Regular cardiac myocyte (primary cell): ENCODE data around the gene ABCA2. TPM values are rescaled to one million over a fixed set of nuclear protein-coding genes. Genes with fewer than 3 reads are reported as not detected.

Experiments
- total RNA-seq: library from RNA; depleted of rRNA; stranded (reverse); fragments of >200 nt; gene quantifications from 2 replicates; pipeline ENCODE4 v1.2.3, GENCODE V29; 2014

Gene ABCA2
- total RNA-seq, 1 donor from 2014 or later, result 20.3 TPM

Other genes with a start within 250 kb of the ABCA2 start
- gene TMEM141, start 236.9 kb downstream of the ABCA2 start, total RNA-seq, result 84.2 and 95.0 TPM in 2 replicates
- gene CCDC183, start 231.9 kb downstream of the ABCA2 start, total RNA-seq, result under 0.01 and 0.28 TPM in 2 replicates
- gene RABL6, start 220.3 kb downstream of the ABCA2 start, total RNA-seq, result 41.4 and 79.9 TPM in 2 replicates
- gene AJM1, start 185.8 kb downstream of the ABCA2 start, total RNA-seq, result 1.5 and 6.8 TPM in 2 replicates
- gene PHPT1, start 178.8 kb downstream of the ABCA2 start, total RNA-seq, result 96.0 and 110 TPM in 2 replicates
- gene MAMDC4, start 175.9 kb downstream of the ABCA2 start, total RNA-seq, result 3.3 and 9.6 TPM in 2 replicates
- 297 and 393 TPM in 2 replicates for gene EDF1, start 161.9 kb downstream of the ABCA2 start, total RNA-seq
- gene TRAF2, start 141.7 kb downstream of the ABCA2 start, total RNA-seq, result 9.0 and 28.9 TPM in 2 replicates
- 161 and 176 TPM in 2 replicates for gene FBXW5, start 83.5 kb downstream of the ABCA2 start, total RNA-seq
- 0.19 TPM in 1 of 2 replicates, not detected in the other for gene C8G, start 83.0 kb downstream of the ABCA2 start, total RNA-seq
- gene LCN12, start 76.0 kb downstream of the ABCA2 start, total RNA-seq, result not detected in 2 replicates
- 1.7 TPM in 1 of 2 replicates, not detected in the other for gene PTGDS, start 50.7 kb downstream of the ABCA2 start, total RNA-seq
- 0.85 TPM in 1 of 2 replicates, not detected in the other for gene LCNL1, start 45.2 kb downstream of the ABCA2 start, total RNA-seq
- gene PAXX, start 35.8 kb downstream of the ABCA2 start, total RNA-seq, result 14.9 and 23.6 TPM in 2 replicates
- gene CLIC3, start 31.7 kb downstream of the ABCA2 start, total RNA-seq, result 0.56 and 1.7 TPM in 2 replicates
- not detected in 2 replicates for gene FUT7, start 3.9 kb upstream of the ABCA2 start, total RNA-seq
- 14.6 and 20.3 TPM in 2 replicates for gene NPDC1, start 17.9 kb upstream of the ABCA2 start, total RNA-seq
- gene ENTPD2, start 25.8 kb upstream of the ABCA2 start, total RNA-seq, result not detected in 2 replicates
- 0.85 and 10.4 TPM in 2 replicates for gene SAPCD2, start 42.3 kb upstream of the ABCA2 start, total RNA-seq
- gene UAP1L1, start 49.3 kb upstream of the ABCA2 start, total RNA-seq, result 5.9 and 16.1 TPM in 2 replicates
- 67.3 and 120 TPM in 2 replicates for gene MAN1B1, start 58.7 kb upstream of the ABCA2 start, total RNA-seq
- gene DPP7, start 86.5 kb upstream of the ABCA2 start, total RNA-seq, result 33.9 and 69.9 TPM in 2 replicates
- gene GRIN1, start 110.9 kb upstream of the ABCA2 start, total RNA-seq, result under 0.01 and 0.19 TPM in 2 replicates
- gene LRRC26, start 141.8 kb upstream of the ABCA2 start, total RNA-seq, result not detected in 2 replicates
- not detected in 2 replicates for gene TMEM210, start 143.8 kb upstream of the ABCA2 start, total RNA-seq
- 16.9 and 21.5 TPM in 2 replicates for gene ANAPC2, start 160.3 kb upstream of the ABCA2 start, total RNA-seq
- 43.1 and 109 TPM in 2 replicates for gene SSNA1, start 160.4 kb upstream of the ABCA2 start, total RNA-seq
- 4.2 and 7.7 TPM in 2 replicates for gene TPRN, start 172.5 kb upstream of the ABCA2 start, total RNA-seq
- 36.9 and 42.9 TPM in 2 replicates for gene TMEM203, start 177.4 kb upstream of the ABCA2 start, total RNA-seq
- 2.8 and 5.9 TPM in 2 replicates for gene NDOR1, start 177.5 kb upstream of the ABCA2 start, total RNA-seq
- gene RNF208, start 194.0 kb upstream of the ABCA2 start, total RNA-seq, result 0.19 and 0.28 TPM in 2 replicates
- gene CYSRT1, start 196.9 kb upstream of the ABCA2 start, total RNA-seq, result under 0.01 and 0.19 TPM in 2 replicates
- gene RNF224, start 199.3 kb upstream of the ABCA2 start, total RNA-seq, result not detected in 2 replicates
- not detected in 2 replicates for gene SLC34A3, start 202.7 kb upstream of the ABCA2 start, total RNA-seq
- 99.2 and 1,104 TPM in 2 replicates for gene TUBB4B, start 213.1 kb upstream of the ABCA2 start, total RNA-seq
- not detected in 2 replicates for gene STPG3, start 223.0 kb upstream of the ABCA2 start, total RNA-seq
- 45.1 and 65.0 TPM in 2 replicates for gene NELFB, start 227.1 kb upstream of the ABCA2 start, total RNA-seq
- 13.8 and 31.1 TPM in 2 replicates for gene TOR4A, start 249.5 kb upstream of the ABCA2 start, total RNA-seq